NCI-H1436 (cell line): ENCODE measurements around the gene TBK1.

ENCODE experiments used
- DNase-seq: peaks from one replicate; lab custom pipeline; 2025; lab: John Stamatoyannopoulos, UW

Gene TBK1

GRCh38 chr12:64451687-64452558, at the start of gene TBK1:
TSS of gene TBK1 (plus strand) at chr12:64452120. CDS start at chr12:64455871, 3,751 bp downstream.
- DNase-seq, result peak; percentile 53

GRCh38 chr12:64402181-64402580, 49.7 kb upstream of the TBK1 start:
- no peak for DNase-seq

GRCh38 chr12:64403707-64404469, 48.0 kb upstream of the TBK1 start, which contains the start of gene XPOT:
TSS of gene XPOT (plus strand) at chr12:64404392. CDS start at chr12:64410036, 5,644 bp downstream.
- peak; percentile 93 for DNase-seq

GRCh38 chr12:64404470-64405256, 47.3 kb upstream of the TBK1 start:
- DNase-seq, result peak; percentile 47

GRCh38 chr12:64407342-64408223, 44.3 kb upstream of the TBK1 start:
- no peak for DNase-seq

- DNase-seq, result no peak
Observed at GRCh38 chr12:64411427-64411826, 40.5 kb upstream of the TBK1 start.

- no peak for DNase-seq
Observed at GRCh38 chr12:64412459-64412858, 39.5 kb upstream of the TBK1 start.

GRCh38 chr12:64413884-64414283, 38.0 kb upstream of the TBK1 start:
- no peak for DNase-seq

GRCh38 chr12:64418209-64418608, 33.7 kb upstream of the TBK1 start:
- DNase-seq, result no peak

GRCh38 chr12:64419696-64420095, 32.2 kb upstream of the TBK1 start:
- no peak for DNase-seq

GRCh38 chr12:64427988-64428387, 23.9 kb upstream of the TBK1 start:
- no peak for DNase-seq

- DNase-seq, result no peak
Observed at GRCh38 chr12:64428956-64429355, 23.0 kb upstream of the TBK1 start.

GRCh38 chr12:64430886-64431285, 21.0 kb upstream of the TBK1 start:
- DNase-seq, result no peak

GRCh38 chr12:64431791-64432190, 20.1 kb upstream of the TBK1 start:
- no peak for DNase-seq

- DNase-seq, result no peak
Observed at GRCh38 chr12:64433915-64434314, 18.0 kb upstream of the TBK1 start.

- DNase-seq, result no peak
Observed at GRCh38 chr12:64440100-64440499, 11.8 kb upstream of the TBK1 start.

GRCh38 chr12:64445490-64445889, 6.4 kb upstream of the TBK1 start:
- DNase-seq, result no peak

GRCh38 chr12:64446295-64446694, 5.6 kb upstream of the TBK1 start:
- DNase-seq, result no peak

GRCh38 chr12:64450057-64450640, 1.8 kb upstream of the TBK1 start:
- DNase-seq, result no peak

GRCh38 chr12:64450711-64451486, 1.0 kb upstream of the TBK1 start:
- DNase-seq, result no peak
